COLO829 (cell line): ENCODE data around the gene DOCK1.

ENCODE experiments used
- DNase-seq: peaks from one replicate; pipeline ENCODE4 v3.0.0; 2012; ENCODE audit warnings: low spot score

The DOCK1 gene

DNA sequence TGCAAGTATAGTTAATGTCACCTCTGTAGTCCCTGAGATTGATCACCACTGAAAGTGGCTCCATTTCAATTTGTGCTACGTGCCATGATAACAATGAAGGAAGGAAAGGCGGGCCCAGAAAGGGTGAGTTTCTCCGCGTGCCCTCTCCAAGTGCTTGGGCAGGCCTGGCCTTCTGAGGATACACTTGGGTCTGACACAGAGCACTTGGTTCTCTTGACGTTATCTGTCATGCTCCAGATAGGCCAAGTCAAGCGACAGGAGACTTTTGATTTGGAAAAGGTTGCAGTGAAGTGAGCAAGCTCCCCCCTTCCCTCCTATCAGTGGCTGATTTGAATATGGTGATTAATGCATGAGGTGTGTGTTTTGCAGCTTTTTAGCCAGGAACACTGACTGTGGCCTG, 452.0 kb downstream of the DOCK1 start:
- no peak for DNase-seq

GRCh38 chr10:127358337-127358736, 453.1 kb downstream of the DOCK1 start:
- DNase-seq = no peak

DNA sequence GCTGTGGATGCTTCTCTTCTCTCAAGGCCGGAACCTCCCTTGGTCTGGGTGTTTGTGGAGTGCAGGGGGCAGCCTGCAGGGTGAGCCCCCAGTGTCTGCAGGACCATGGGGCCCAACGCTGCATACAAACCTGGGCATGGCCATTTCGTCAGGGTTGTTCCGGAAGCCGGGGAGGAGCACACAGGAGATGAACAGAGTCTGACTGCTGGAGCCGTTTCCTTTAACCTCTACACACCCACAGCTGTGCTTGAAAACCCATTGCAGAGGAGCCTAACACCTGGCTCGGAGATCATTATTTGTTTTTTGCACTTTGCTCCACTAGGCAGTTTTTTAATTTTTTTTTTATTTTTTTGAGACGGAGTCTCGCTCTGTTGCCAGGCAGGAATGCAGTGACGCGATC, 458.8 kb downstream of the DOCK1 start:
- no peak for DNase-seq

- DNase-seq = no peak
Observed at GRCh38 chr10:127368101-127368500, 462.9 kb downstream of the DOCK1 start.

GRCh38 chr10:127368929-127369328, 463.7 kb downstream of the DOCK1 start:
- no peak for DNase-seq

DNA sequence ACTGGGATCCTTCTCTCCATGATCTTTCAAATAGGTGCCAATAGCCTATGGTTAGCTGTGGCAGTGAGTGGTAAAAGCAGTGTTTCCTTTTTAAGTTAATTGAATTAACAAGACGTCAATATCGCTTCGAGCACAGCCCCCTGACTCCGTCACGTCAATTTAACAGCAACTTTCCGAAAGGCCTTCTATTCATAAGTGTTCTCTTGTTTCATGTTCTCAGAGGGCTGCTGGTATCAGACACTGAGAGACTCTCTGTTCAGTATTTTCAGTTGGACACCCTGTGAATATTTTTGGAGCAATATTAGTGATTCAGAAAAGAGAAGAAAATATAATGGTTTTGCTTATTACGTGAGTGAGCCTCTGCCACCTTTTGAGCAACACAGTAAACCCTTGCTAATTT, 465.4 kb downstream of the DOCK1 start:
- no peak for DNase-seq

DNA sequence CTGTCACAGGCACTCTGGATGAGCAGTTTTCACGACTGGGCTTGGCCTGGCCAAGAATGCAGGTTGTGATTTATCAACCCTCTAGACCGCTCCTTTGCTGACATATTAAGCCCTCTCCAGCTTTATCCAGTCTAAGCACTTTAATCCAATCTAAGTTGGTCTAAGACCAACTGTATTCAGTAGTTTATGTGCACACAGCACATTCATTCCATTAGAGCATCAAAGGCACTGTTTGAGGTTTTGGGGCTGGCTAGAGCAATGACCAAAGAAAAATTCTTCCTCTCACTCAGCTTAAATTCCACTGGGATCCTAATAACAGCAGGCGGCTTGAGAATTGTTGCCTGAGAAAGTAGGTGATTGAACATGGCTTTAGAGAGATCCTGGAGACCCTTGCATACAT, 467.1 kb downstream of the DOCK1 start:
- DNase-seq = no peak

GRCh38 chr10:127374074-127374680, 468.9 kb downstream of the DOCK1 start:
- no peak for DNase-seq

DNA sequence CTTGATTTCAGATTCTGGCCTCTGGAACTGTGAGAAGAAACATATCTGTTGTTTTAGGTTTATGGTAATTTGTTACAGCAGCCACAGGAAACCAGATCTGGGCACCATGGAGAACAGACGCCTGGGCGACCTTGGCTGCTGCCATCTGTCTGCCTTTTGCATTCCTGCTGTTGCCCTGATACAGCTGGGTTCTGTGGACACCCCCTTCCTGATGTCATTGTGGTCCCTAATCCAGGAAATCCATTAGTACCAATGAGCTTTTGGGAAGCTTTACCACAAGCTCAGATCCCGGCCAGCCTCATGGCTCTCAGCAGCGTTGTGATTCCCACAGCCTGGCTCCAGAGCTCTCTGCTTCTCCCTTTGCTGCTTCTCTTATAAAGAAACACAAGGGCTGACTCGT, 469.7 kb downstream of the DOCK1 start:
- no peak for DNase-seq

DNA sequence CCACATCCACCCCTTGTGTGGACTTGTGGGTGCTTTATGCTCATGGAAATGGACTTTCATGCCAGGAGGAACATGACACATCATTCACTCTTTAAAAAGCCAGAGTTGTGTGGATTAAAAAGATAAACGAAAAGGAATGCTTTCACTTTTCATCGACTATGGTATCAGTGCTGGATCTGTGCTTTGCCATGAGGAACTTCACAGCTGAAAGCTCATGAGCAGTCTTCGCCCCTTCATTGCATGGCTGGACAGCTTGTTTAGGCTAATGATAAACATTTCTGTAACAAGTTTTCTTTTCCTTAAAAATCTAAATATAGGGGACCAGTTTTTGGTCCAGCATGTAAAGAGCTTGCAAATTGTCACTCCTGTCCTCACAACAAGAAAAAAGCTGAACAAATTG, 470.2 kb downstream of the DOCK1 start:
- DNase-seq = no peak

GRCh38 chr10:127376071-127376470, 470.8 kb downstream of the DOCK1 start:
- no peak for DNase-seq

- DNase-seq = no peak
Observed at GRCh38 chr10:127378628-127379027, 473.4 kb downstream of the DOCK1 start.

- DNase-seq = no peak
Observed at GRCh38 chr10:127384532-127384931, 479.3 kb downstream of the DOCK1 start.

- no peak for DNase-seq
Observed at GRCh38 chr10:127385066-127385465, 479.8 kb downstream of the DOCK1 start.

DNA sequence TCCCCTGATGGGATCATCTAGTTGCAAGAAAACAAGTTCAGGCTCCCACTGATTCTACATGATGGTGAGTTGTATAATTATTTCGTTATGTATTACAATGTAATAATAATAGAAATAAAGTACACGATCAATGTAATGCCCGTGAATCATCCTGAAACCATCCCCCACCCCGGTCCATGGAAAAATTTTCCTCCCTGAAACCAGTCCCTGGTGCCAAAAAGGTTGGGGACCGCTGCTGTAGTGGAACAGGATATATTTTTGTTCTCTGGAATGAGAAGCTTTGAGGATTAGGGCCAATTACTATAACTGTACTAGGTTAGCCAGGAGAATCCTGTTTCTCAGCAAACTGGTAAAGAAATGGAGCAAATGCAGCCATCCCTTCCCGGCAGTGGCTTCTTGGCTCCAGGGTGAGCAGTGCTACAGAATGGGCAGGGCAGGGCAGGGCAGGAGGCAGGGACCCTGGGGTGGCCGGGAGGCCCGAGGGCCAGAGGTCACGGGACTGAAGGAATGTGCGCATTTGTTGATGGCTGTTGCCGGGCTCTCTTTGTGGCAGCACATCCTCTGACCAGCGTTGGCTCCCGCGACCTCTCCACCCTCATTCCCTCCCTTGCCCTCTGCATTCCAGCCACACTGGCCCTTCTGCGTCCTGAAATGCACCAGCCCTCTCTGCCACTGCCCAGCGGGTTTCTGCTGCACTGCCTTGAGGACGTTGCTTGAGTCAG, 481.5 kb downstream of the DOCK1 start:
- no peak for DNase-seq

DNA sequence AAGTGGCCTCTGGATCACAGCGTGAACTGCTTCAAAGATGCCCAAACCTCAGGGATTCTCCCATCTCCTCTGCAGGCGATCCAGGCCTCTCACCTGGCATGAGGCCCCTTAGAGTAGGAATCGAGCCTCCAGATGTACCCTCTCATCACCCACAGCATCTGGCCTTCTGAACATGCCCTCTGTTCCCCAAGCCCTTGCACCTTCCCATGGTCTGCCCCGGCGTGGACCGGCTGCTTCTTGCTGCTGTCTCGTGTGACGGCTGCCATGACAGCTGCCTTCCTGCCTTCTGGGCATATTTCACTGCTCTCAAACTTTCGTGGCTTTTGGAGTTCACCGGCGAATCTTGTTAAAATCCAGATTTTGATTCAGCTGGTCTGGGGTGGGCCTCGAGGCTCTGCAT, 486.6 kb downstream of the DOCK1 start:
- no peak for DNase-seq

DNA sequence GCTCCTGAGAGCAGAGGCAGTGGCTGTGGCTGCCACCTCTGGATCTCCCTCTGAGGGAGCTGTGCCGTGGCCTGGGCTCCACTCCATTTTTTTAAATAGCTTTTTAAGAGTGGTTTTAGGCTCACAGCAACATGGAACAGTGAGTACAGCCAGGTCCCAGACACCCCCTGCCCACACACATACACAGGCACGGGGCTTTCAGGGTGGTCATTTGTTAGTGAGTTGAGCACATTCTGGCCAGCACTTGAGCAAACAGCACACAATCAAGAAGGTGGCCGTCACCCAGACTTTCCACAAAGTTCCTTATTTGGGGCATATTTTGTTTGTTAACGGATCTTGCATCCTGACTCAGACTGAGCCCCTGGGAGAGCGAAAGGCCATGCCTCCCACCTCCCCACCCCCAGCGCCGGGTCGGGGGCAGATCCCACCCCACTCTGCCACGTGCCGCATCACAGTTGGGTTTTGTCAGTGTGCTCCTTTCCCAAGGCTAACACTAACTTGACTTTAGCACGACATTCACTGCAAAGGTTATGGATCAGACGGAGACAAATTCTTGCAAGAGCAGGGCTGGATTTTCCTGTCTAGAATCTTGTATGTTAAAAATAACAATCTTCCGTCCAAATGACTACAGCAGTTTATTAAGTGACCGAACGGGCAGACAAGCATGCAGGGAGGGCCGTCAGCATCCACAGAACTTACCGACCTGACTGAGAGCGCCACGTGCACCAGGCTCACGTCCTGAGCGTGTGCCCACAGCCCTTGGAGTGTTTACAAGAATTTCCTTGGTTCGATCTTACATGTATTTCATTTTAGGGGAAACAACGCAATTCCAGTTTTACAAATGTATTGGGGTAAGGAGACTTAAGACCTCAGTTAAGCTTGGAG, 487.4 kb downstream of the DOCK1 start:
- no peak for DNase-seq

GRCh38 chr10:127398140-127398970, 493.1 kb downstream of the DOCK1 start:
- peak; percentile 59 for DNase-seq

DNA sequence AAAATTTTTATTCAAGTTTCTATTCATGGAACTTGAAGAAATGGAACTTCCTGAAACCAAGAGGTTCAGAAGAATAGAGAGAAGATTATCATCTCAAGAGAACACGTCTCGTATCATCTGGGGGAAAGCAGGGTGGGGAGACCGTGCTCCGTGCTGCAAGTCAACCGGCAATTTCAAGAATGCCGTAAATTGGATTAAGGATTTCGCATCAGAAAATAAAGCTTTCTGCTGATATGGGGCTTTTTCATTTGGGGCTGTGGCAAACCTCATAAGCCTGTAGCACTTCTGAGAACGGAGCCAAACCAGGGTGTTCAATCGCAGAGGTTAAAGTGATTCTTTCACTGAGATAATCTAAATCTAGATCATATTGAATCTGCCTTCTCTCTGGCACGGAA, 493.7 kb downstream of the DOCK1 start:
- no peak for DNase-seq

- no peak for DNase-seq
Observed at GRCh38 chr10:127399668-127400067, 494.4 kb downstream of the DOCK1 start.

- no peak for DNase-seq
Observed at GRCh38 chr10:127400216-127400615, 495.0 kb downstream of the DOCK1 start.
